IPS-18a (cell line): ENCODE measurements around the gene FZD10.

ENCODE experiments used
- H3K27ac ChIP-seq: one replicate; pipeline ENCODE4 v1.5.1; 2013; ENCODE audit warnings: low read length
- H3K27me3 ChIP-seq: one replicate; pipeline ENCODE4 v1.6.1; 2013; ENCODE audit warnings: mild to moderate bottlenecking, low read length; ENCODE audit not compliant: control insufficient read depth, insufficient read depth
- H3K36me3 ChIP-seq: one replicate; pipeline ENCODE4 v1.6.1; 2013; ENCODE audit warnings: low read depth, low read length; ENCODE audit not compliant: control insufficient read depth
- H3K4me1 ChIP-seq: one replicate; pipeline ENCODE4 v1.6.1; 2013; ENCODE audit warnings: low read depth, low read length; ENCODE audit not compliant: control insufficient read depth
- H3K4me3 ChIP-seq: one replicate; pipeline ENCODE4 v1.5.1; 2013; ENCODE audit warnings: low read length
- H3K9ac ChIP-seq: one replicate; pipeline ENCODE4 v1.6.1; 2013; ENCODE audit warnings: mild to moderate bottlenecking, low read length, moderate library complexity
- H3K9me3 ChIP-seq: one replicate; pipeline ENCODE4 v1.6.1; 2013; ENCODE audit warnings: low read depth, low read length; ENCODE audit not compliant: control insufficient read depth

FZD10 gene

GRCh38 chr12:130157998-130158753, 4.1 kb upstream of the FZD10 start:
- H3K4me3 ChIP-seq = peak overlapping the region; percentile 22
- peaks cover 27% of the 10 kb centered on the region for H3K4me1 ChIP-seq
- H3K36me3 ChIP-seq = no peaks in the 10 kb centered on the region
- H3K9me3 ChIP-seq = no peaks in the 10 kb centered on the region
- peaks cover 73% of the 10 kb centered on the region for H3K27me3 ChIP-seq
- H3K9ac ChIP-seq = no peak overlapping the region
- no peak overlapping the region for H3K27ac ChIP-seq

GRCh38 chr12:130158754-130159059, 3.6 kb upstream of the FZD10 start:
- Histone ChIP-seq H3K4me3 (peak overlapping the region; percentile 22), H3K4me1 (peaks cover 28% of the 10 kb centered on the region)

GRCh38 chr12:130160306-130160705, 2.0 kb upstream of the FZD10 start:
- peak overlapping the region; percentile 58 for H3K4me3 ChIP-seq
- no peaks in the 10 kb centered on the region for H3K9me3 ChIP-seq
- peak overlapping the region; percentile 24 for H3K9ac ChIP-seq
- H3K36me3 ChIP-seq = no peaks in the 10 kb centered on the region
- H3K27me3 ChIP-seq = peaks cover 91% of the 10 kb centered on the region
- peaks cover 44% of the 10 kb centered on the region for H3K4me1 ChIP-seq
- H3K27ac ChIP-seq = no peak overlapping the region

More at GRCh38 chr12:130158754-130159059, 3.6 kb upstream of the FZD10 start:
- H3K9me3 ChIP-seq = no peaks in the 10 kb centered on the region
- H3K27me3 ChIP-seq = peaks cover 78% of the 10 kb centered on the region
- no peak overlapping the region for H3K9ac ChIP-seq
- no peaks in the 10 kb centered on the region for H3K36me3 ChIP-seq
- H3K27ac ChIP-seq = no peak overlapping the region

- no peak overlapping the region for H3K27ac ChIP-seq
- peak overlapping the region; percentile 24 for H3K9ac ChIP-seq
- no peaks in the 10 kb centered on the region for H3K9me3 ChIP-seq
- peak overlapping the region; percentile 58 for H3K4me3 ChIP-seq
- H3K27me3 ChIP-seq = peaks cover 91% of the 10 kb centered on the region
- H3K4me1 ChIP-seq = peaks cover 48% of the 10 kb centered on the region
- H3K36me3 ChIP-seq = no peaks in the 10 kb centered on the region
Measured at GRCh38 chr12:130160711-130161231, 1.5 kb upstream of the FZD10 start.

- peaks cover 55% of the 10 kb centered on the region for H3K4me1 ChIP-seq
- H3K27me3 ChIP-seq = peaks cover 91% of the 10 kb centered on the region
- no peaks in the 10 kb centered on the region for H3K36me3 ChIP-seq
- no peak overlapping the region for H3K27ac ChIP-seq
- H3K4me3 ChIP-seq = peak overlapping the region; percentile 58
- peak overlapping the region; percentile 29 for H3K9ac ChIP-seq
- H3K9me3 ChIP-seq = no peaks in the 10 kb centered on the region
Measured at GRCh38 chr12:130161261-130162243, 712 bp upstream of the FZD10 start.

- no peak overlapping the region for H3K27ac ChIP-seq
- H3K36me3 ChIP-seq = no peaks in the 10 kb centered on the region
- H3K4me3 ChIP-seq = peak overlapping the region; percentile 46
- H3K4me1 ChIP-seq = peaks cover 54% of the 10 kb centered on the region
- H3K9me3 ChIP-seq = no peaks in the 10 kb centered on the region
- H3K27me3 ChIP-seq = peaks cover 92% of the 10 kb centered on the region
- no peak overlapping the region for H3K9ac ChIP-seq
Measured at GRCh38 chr12:130162745-130163460, 639 bp downstream of the FZD10 start.

- Histone ChIP-seq H3K9ac (no peak overlapping the region), H3K4me1 (peaks cover 46% of the 10 kb centered on the region), H3K36me3 (no peaks in the 10 kb centered on the region), H3K9me3 (no peaks in the 10 kb centered on the region), H3K27me3 (peaks cover 92% of the 10 kb centered on the region), H3K4me3 (peak overlapping the region; percentile 46), H3K27ac (no peak overlapping the region)
Measured at GRCh38 chr12:130163461-130164215, 1.4 kb downstream of the FZD10 start.

GRCh38 chr12:130164216-130164542, 1.9 kb downstream of the FZD10 start:
- no peak overlapping the region for H3K27ac ChIP-seq
- peaks cover 92% of the 10 kb centered on the region for H3K27me3 ChIP-seq
- no peak overlapping the region for H3K9ac ChIP-seq
- no peaks in the 10 kb centered on the region for H3K9me3 ChIP-seq
- no peaks in the 10 kb centered on the region for H3K36me3 ChIP-seq
- H3K4me3 ChIP-seq = peak overlapping the region; percentile 46
- H3K4me1 ChIP-seq = peaks cover 41% of the 10 kb centered on the region

GRCh38 chr12:130164936-130165335, 2.7 kb downstream of the FZD10 start:
- Histone ChIP-seq H3K27me3 (peaks cover 92% of the 10 kb centered on the region), H3K9me3 (no peaks in the 10 kb centered on the region), H3K4me1 (peaks cover 33% of the 10 kb centered on the region), H3K36me3 (no peaks in the 10 kb centered on the region), H3K4me3 (no peak overlapping the region), H3K27ac (no peak overlapping the region), H3K9ac (no peak overlapping the region)

GRCh38 chr12:130166306-130166705, 4.0 kb downstream of the FZD10 start:
- no peak overlapping the region for H3K4me3 ChIP-seq
- peaks cover 28% of the 10 kb centered on the region for H3K4me1 ChIP-seq
- H3K9me3 ChIP-seq = no peaks in the 10 kb centered on the region
- no peaks in the 10 kb centered on the region for H3K36me3 ChIP-seq
- no peak overlapping the region for H3K9ac ChIP-seq
- peaks cover 92% of the 10 kb centered on the region for H3K27me3 ChIP-seq
- no peak overlapping the region for H3K27ac ChIP-seq
